Smooth muscle cell (in vitro differentiated cells): Measurements from ENCODE around the gene PTPRE. TPM values are rescaled to one million over a fixed set of nuclear protein-coding genes. Genes with fewer than 3 reads are reported as not detected.

Experiments used
- DNase-seq: peaks from one replicate; lab custom pipeline; 2025; ENCODE audit not compliant: unreplicated experiment; lab: John Stamatoyannopoulos, UW
- H2AFZ ChIP-seq: fragments of 200-600 bp; sonication (generic); 2 replicates; pipeline ENCODE4 v1.6.0; 2016; ENCODE audit warnings: antibody characterized with exemption, low read depth, mild to moderate bottlenecking
- H3F3A ChIP-seq: fragments of 200-600 bp; sonication (generic); 2 replicates; pipeline ENCODE4 v1.6.0; 2017; ENCODE audit warnings: antibody characterized with exemption, low read depth
- H3K27ac ChIP-seq: fragments of 200-600 bp; sonication (generic); 2 replicates; pipeline ENCODE4 v1.5.1; 2016; ENCODE audit warnings: low read depth, mild to moderate bottlenecking
- H3K27me3 ChIP-seq: fragments of 200-600 bp; sonication (generic); 2 replicates; pipeline ENCODE4 v1.6.1; 2016; ENCODE audit warnings: low read depth, mild to moderate bottlenecking
- H3K36me3 ChIP-seq: fragments of 200-600 bp; sonication (generic); 2 replicates; pipeline ENCODE4 v1.5.1; 2016; ENCODE audit warnings: low read depth
- H3K4me1 ChIP-seq: fragments of 200-600 bp; sonication (generic); 2 replicates; pipeline ENCODE4 v1.5.1; 2016; ENCODE audit warnings: low read depth
- H3K4me2 ChIP-seq: fragments of 200-600 bp; sonication (generic); 2 replicates; pipeline ENCODE4 v1.6.0; 2016; ENCODE audit warnings: mild to moderate bottlenecking
- H3K4me3 ChIP-seq: fragments of 200-600 bp; sonication (generic); 2 replicates; pipeline ENCODE4 v1.5.1; 2016; ENCODE audit warnings: mild to moderate bottlenecking
- H3K79me2 ChIP-seq: fragments of 200-600 bp; sonication (generic); 2 replicates; pipeline ENCODE4 v1.6.0; 2016; ENCODE audit warnings: low read depth, mild to moderate bottlenecking
- H3K9ac ChIP-seq: fragments of 200-600 bp; sonication (generic); 2 replicates; pipeline ENCODE4 v1.6.0; 2016; ENCODE audit warnings: low read depth
- H3K9me3 ChIP-seq: fragments of 200-600 bp; sonication (generic); replicated peaks from 2 replicates; pipeline ENCODE4 v1.5.1; 2016; ENCODE audit warnings: low read depth
- H4K20me1 ChIP-seq: fragments of 200-600 bp; sonication (generic); 2 replicates; pipeline ENCODE4 v1.6.0; 2016; ENCODE audit warnings: low read depth
- WGBS: methylation state at CpG from one replicate; pipeline ENCODE4 v1.1.7; 2016; ENCODE audit warnings: low lambda C conversion rate; 5-methylcytosine and 5-hydroxymethylcytosine counted together
- polyA plus RNA-seq: library from polyadenylated mRNA; unstranded; fragments of >200 nt; fragmentation: Nextera tagmentation; extraction: Ambion mirVana; gene quantifications from 2 replicates; pipeline ENCODE4 v1.2.1, GENCODE V29; 2016
- total RNA-seq: library from RNA; depleted of rRNA; stranded (reverse); fragments of >200 nt; gene quantifications from 2 replicates; pipeline ENCODE4 v1.2.3, GENCODE V29; 2014
- TF ChIP-seq, protein P1 (sequence below): fragments of 200-600 bp; sonication (generic); IDR thresholded peaks from 2 replicates; pipeline ENCODE4 v1.5.1; 2017; ENCODE audit warnings: borderline replicate concordance, mild to moderate bottlenecking, antibody characterized with exemption; ENCODE audit not compliant: insufficient read depth, poor library complexity, severe bottlenecking

PTPRE gene
- total and polyA plus RNA-seq, 2 experiments from 2014 or later: 17.1 to 22.7 TPM

DNA sequence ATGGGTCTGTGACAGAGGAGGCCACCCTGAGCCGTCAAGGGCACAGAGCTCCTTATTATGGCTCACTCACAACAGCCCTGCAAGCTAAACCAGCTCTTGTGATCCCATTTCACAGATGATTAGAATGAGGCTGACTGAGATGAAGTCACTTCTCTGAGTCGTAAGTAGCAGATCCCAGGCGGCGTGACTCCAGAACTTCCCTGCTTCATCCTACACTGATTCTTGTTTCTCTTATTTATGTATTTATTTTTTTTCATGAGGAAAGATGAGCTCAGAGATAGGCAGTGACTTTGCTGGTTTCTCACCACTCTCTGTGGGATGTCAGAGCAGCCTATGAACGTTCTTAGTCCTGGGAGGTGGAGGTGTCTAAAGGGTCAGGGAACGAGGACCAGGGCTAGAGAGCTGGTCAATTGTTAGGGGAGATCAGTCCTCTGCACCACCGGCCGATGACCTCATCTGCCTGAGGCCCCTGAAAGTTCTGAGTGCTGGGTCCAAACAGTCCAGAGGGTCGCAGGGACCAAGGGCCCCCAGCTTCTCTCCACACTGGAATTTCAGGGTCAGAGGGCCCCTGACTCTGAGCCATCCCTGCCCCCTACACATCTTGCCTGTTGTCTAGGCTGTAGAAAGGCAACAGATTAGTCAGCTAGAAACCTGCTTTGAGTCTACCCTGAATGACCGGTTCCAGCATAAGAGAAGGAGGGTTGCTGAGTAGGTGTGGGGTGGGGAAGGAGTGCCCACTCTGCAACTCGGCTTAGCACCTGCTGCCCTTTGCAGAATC, 32.0 kb upstream of the PTPRE start:
- no peak overlapping the region for H3K9ac ChIP-seq
- H3K4me3 ChIP-seq: no peak overlapping the region
- H3K79me2 ChIP-seq: no peaks in the 10 kb centered on the region
- H3K4me2 ChIP-seq: no peak overlapping the region
- no peaks in the 10 kb centered on the region for H3K36me3 ChIP-seq
- WGBS: 81% methylated on average over 11 of the region's 11 CpGs
- no peaks in the 10 kb centered on the region for H3K27me3 ChIP-seq
- TF ChIP-seq, protein P1, sequence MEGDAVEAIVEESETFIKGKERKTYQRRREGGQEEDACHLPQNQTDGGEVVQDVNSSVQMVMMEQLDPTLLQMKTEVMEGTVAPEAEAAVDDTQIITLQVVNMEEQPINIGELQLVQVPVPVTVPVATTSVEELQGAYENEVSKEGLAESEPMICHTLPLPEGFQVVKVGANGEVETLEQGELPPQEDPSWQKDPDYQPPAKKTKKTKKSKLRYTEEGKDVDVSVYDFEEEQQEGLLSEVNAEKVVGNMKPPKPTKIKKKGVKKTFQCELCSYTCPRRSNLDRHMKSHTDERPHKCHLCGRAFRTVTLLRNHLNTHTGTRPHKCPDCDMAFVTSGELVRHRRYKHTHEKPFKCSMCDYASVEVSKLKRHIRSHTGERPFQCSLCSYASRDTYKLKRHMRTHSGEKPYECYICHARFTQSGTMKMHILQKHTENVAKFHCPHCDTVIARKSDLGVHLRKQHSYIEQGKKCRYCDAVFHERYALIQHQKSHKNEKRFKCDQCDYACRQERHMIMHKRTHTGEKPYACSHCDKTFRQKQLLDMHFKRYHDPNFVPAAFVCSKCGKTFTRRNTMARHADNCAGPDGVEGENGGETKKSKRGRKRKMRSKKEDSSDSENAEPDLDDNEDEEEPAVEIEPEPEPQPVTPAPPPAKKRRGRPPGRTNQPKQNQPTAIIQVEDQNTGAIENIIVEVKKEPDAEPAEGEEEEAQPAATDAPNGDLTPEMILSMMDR: no peak
- no peaks in the 10 kb centered on the region for H3K4me1 ChIP-seq
- no peaks in the 10 kb centered on the region for H4K20me1 ChIP-seq
- no peaks in the 10 kb centered on the region for H3F3A ChIP-seq
- no peak overlapping the region for H2AFZ ChIP-seq
- no peaks in the 10 kb centered on the region for H3K9me3 ChIP-seq
- no peak overlapping the region for H3K27ac ChIP-seq
- no peak for DNase-seq

DNA sequence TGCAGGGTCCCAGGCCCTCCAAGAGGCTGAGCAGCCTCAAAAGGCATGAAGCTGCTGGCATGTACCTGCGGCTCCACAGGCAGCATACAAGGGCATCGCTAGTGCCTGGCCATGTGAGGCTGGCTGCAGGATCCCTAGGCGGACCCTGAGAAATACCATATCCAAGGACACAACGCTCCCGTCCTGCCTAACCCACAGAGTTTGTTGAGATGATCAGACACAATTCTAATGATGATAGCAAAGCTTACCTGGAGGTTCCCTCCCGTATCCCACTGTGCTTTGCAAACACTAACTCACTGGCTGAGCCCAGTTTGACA, 31.5 kb upstream of the PTPRE start:
- Histone ChIP-seq H3K79me2 (no peaks in the 10 kb centered on the region), H3K27ac (no peak overlapping the region), H4K20me1 (no peaks in the 10 kb centered on the region), H3K4me1 (no peaks in the 10 kb centered on the region), H3K4me3 (no peak overlapping the region), H3K9ac (no peak overlapping the region), H3K4me2 (no peak overlapping the region), H3K9me3 (no peaks in the 10 kb centered on the region), H2AFZ (no peak overlapping the region), H3K36me3 (no peaks in the 10 kb centered on the region), H3F3A (no peaks in the 10 kb centered on the region), H3K27me3 (no peaks in the 10 kb centered on the region)
- TF ChIP-seq, protein P1: no peak
- WGBS: 92% methylated on average over 6 of the region's 6 CpGs
- DNase-seq: no peak

DNA sequence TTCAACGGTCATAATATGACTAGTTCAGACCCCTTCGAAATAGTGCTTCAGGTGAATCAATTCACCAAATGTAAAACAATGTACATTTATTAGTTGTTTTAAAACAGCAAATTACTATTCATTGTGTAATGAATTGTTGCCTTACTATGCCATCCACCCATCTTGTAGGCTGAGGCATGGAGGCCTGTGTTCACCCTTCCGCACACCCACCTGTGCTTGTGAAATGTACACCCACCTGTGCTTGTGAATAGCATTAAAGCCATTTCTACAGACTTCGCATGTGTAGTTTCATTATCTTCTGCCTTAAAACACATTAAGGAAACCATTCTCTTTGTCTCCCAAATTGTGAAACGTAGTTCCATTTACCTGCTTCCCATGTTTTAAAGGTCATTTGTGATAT, 31.0 kb upstream of the PTPRE start:
- 93% methylated on average over 5 of the region's 5 CpGs for WGBS
- no peaks in the 10 kb centered on the region for H4K20me1 ChIP-seq
- no peak overlapping the region for H3K27ac ChIP-seq
- H3K27me3 ChIP-seq: no peaks in the 10 kb centered on the region
- H3K36me3 ChIP-seq: no peaks in the 10 kb centered on the region
- no peaks in the 10 kb centered on the region for H3K9me3 ChIP-seq
- no peaks in the 10 kb centered on the region for H3K79me2 ChIP-seq
- H3K9ac ChIP-seq: no peak overlapping the region
- no peak overlapping the region for H3K4me2 ChIP-seq
- DNase-seq: no peak
- no peak overlapping the region for H2AFZ ChIP-seq
- H3F3A ChIP-seq: no peaks in the 10 kb centered on the region
- TF ChIP-seq, protein P1: no peak
- no peaks in the 10 kb centered on the region for H3K4me1 ChIP-seq
- no peak overlapping the region for H3K4me3 ChIP-seq

DNA sequence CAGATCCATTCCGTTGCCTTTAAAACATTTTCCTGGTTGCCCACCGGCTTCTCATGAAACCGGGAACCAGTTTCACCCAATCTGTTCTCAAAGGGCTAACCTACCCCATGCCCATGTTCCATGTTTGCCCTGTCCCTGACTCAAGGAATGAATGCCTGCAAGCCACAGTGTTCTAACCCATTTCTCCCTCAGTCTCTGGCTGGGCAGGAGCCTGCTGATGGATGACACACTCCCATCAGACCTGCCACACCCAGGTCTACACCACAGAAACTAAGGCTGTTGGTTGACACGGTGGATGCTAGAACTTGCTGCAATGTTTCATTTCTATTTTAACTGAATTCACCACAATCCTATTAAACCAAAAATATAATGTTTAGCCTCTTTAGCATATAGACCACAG, 29.8 kb upstream of the PTPRE start:
- TF ChIP-seq, protein P1: no peak
- Histone ChIP-seq H4K20me1 (no peaks in the 10 kb centered on the region), H3F3A (no peaks in the 10 kb centered on the region), H3K4me2 (no peak overlapping the region), H3K9ac (no peak overlapping the region), H3K4me1 (no peaks in the 10 kb centered on the region), H3K79me2 (no peaks in the 10 kb centered on the region), H3K27ac (no peak overlapping the region), H2AFZ (no peak overlapping the region), H3K27me3 (no peaks in the 10 kb centered on the region), H3K9me3 (no peaks in the 10 kb centered on the region), H3K36me3 (no peaks in the 10 kb centered on the region), H3K4me3 (no peak overlapping the region)
- 94% methylated on average over 4 of the region's 4 CpGs for WGBS
- no peak for DNase-seq
